WERI-Rb-1 (cell line): Measurements from ENCODE around the gene MIDN.

ENCODE experiments used
- DNase-seq: peaks from one replicate; pipeline ENCODE4 v3.0.0-alpha.2; 2020
- H3K27ac ChIP-seq: fragments of 250-450 bp; sonication (Bioruptor Pico); 2 replicates; pipeline ENCODE4 v1.5.1; 2020; ENCODE audit warnings: mild to moderate bottlenecking, moderate library complexity
- H3K27me3 ChIP-seq: fragments of 250-450 bp; sonication (Bioruptor Pico); 2 replicates; pipeline ENCODE4 v1.5.1; 2021; ENCODE audit warnings: mild to moderate bottlenecking, low read depth, moderate library complexity; ENCODE audit not compliant: insufficient read depth, severe bottlenecking
- H3K36me3 ChIP-seq: fragments of 250-450 bp; sonication (Bioruptor Pico); 2 replicates; pipeline ENCODE4 v1.5.1; 2020; ENCODE audit warnings: mild to moderate bottlenecking, moderate library complexity
- H3K4me3 ChIP-seq: 2 replicates; pipeline ENCODE4 v1.5.1; 2011; ENCODE audit warnings: low read depth, mild to moderate bottlenecking, control low read depth, low read length
- H3K9me3 ChIP-seq: fragments of 250-450 bp; sonication (Bioruptor Pico); 2 replicates; pipeline ENCODE4 v1.5.1; 2021; ENCODE audit warnings: mild to moderate bottlenecking, moderate library complexity; ENCODE audit not compliant: severe bottlenecking
- CTCF ChIP-seq: IDR thresholded peaks from 2 replicates; pipeline ENCODE4 v1.5.1; 2011; ENCODE audit warnings: low read depth, mild to moderate bottlenecking, control low read depth, inconsistent platforms, low read length

The MIDN gene

GRCh38 chr19:1296575-1297271 lies 48.3 kb downstream of the MIDN start:
- Histone ChIP-seq H3K36me3 (peaks cover 10% of the 10 kb centered on the region), H3K4me3 (no peak overlapping the region), H3K27me3 (no peaks in the 10 kb centered on the region), H3K27ac (no peak overlapping the region), H3K9me3 (no peaks in the 10 kb centered on the region)
- DNase-seq = no peak
- TF ChIP-seq CTCF = no peak

- no peak for TF ChIP-seq CTCF
- no peaks in the 10 kb centered on the region for H3K9me3 ChIP-seq
- no peaks in the 10 kb centered on the region for H3K27me3 ChIP-seq
- no peak for DNase-seq
- H3K36me3 ChIP-seq = peaks cover 8% of the 10 kb centered on the region
- no peak overlapping the region for H3K27ac ChIP-seq
- H3K4me3 ChIP-seq = no peak overlapping the region
These were observed 49.9 kb downstream of the MIDN start for GRCh38 chr19:1298235-1298634.

- no peak for TF ChIP-seq CTCF
These were observed 51.4 kb downstream of the MIDN start for GRCh38 chr19:1299801-1300200.

GRCh38 chr19:1300744-1301490 lies 52.5 kb downstream of the MIDN start:
- Histone ChIP-seq H3K27me3 (no peaks in the 10 kb centered on the region), H3K4me3 (no peak overlapping the region), H3K27ac (no peak overlapping the region), H3K9me3 (no peaks in the 10 kb centered on the region), H3K36me3 (peaks cover 8% of the 10 kb centered on the region)
- TF ChIP-seq CTCF = no peak
- DNase-seq = no peak

More at GRCh38 chr19:1299801-1300200, 51.4 kb downstream of the MIDN start:
- Histone ChIP-seq H3K27me3 (no peaks in the 10 kb centered on the region), H3K9me3 (no peaks in the 10 kb centered on the region), H3K4me3 (no peak overlapping the region), H3K36me3 (peaks cover 8% of the 10 kb centered on the region), H3K27ac (no peak overlapping the region)
- DNase-seq = no peak

GRCh38 chr19:1302533-1303239 lies 54.3 kb downstream of the MIDN start:
- DNase-seq = no peak
- no peak overlapping the region for H3K4me3 ChIP-seq
- H3K36me3 ChIP-seq = peaks cover 4% of the 10 kb centered on the region; the same call in 1 of the 2 replicates
- H3K9me3 ChIP-seq = no peaks in the 10 kb centered on the region
- H3K27ac ChIP-seq = no peak overlapping the region
- no peak for TF ChIP-seq CTCF
- no peaks in the 10 kb centered on the region for H3K27me3 ChIP-seq
